K562 (cell line): ENCODE results near the gene CNOT4. TPM values are rescaled to one million over a fixed set of nuclear protein-coding genes. Genes with fewer than 3 reads are reported as not detected.

Experiments used
- CBFA2T3 ChIP-seq: fragments of 450-650 bp; IDR thresholded peaks from 2 replicates; pipeline ENCODE4 v1.6.1; 2017
- CCNT2 ChIP-seq: IDR thresholded peaks from 2 replicates; pipeline ENCODE4 v1.6.1; 2011; ENCODE audit warnings: borderline replicate concordance, low read depth, mild to moderate bottlenecking, moderate library complexity, mixed read lengths, low read length; ENCODE audit not compliant: insufficient read length; ENCODE audit errors: extremely low read depth
- GTF2A2 ChIP-seq: IDR thresholded peaks from 2 replicates; pipeline ENCODE4 v1.6.1; 2016; ENCODE audit warnings: mild to moderate bottlenecking, missing genetic modification characterization, missing compliant biosample characterization
- MAFG ChIP-seq: fragments of 450-650 bp; conservative IDR thresholded peaks from 2 replicates; pipeline ENCODE4 v1.6.1; 2016; ENCODE audit warnings: missing genetic modification characterization, missing compliant biosample characterization
- MLX ChIP-seq, 2 experiments: fragments of 450-650 bp in 1 of 2; sonication (generic) in 1 of 2; formaldehyde crosslinking; conservative IDR thresholded peaks; 2 replicates each; pipeline versions ENCODE4 v1.4.0 to v1.8.1; 2020 to 2022; ENCODE audit warnings: mild to moderate bottlenecking in 1 of 2, missing genetic modification reagents in 1 of 2
- NFATC3 ChIP-seq: fragments of 450-650 bp; IDR thresholded peaks from 2 replicates; pipeline ENCODE4 v1.6.1; 2017; ENCODE audit warnings: mild to moderate bottlenecking
- NR1H2 ChIP-seq: sonication (generic); formaldehyde crosslinking; IDR thresholded peaks from 2 replicates; pipeline ENCODE4 v1.4.0; 2020; ENCODE audit warnings: mild to moderate bottlenecking, missing genetic modification reagents
- PYGO2 ChIP-seq: fragments of 450-650 bp; IDR thresholded peaks from 2 replicates; pipeline ENCODE4 v1.6.1; 2016; ENCODE audit warnings: mild to moderate bottlenecking, missing genetic modification characterization, moderate library complexity, missing compliant biosample characterization
- RREB1 ChIP-seq: fragments of 250-450 bp; sonication (Bioruptor Pico); IDR thresholded peaks from 2 replicates; pipeline ENCODE4 v1.4.0; 2020
- SMAD3 ChIP-seq: fragments of 450-650 bp; formaldehyde crosslinking; conservative IDR thresholded peaks from 2 replicates; pipeline ENCODE4 v1.4.0; 2020; ENCODE audit warnings: mild to moderate bottlenecking
- SMARCA5 ChIP-seq: fragments of 450-650 bp; IDR thresholded peaks from 2 replicates; pipeline ENCODE4 v1.6.1; 2016
- SRSF9 ChIP-seq: fragments of 200-400 bp; formaldehyde crosslinking; IDR thresholded peaks from 2 replicates; pipeline ENCODE4 v1.6.1; 2017; ENCODE audit warnings: low read depth, low read length, borderline replicate concordance
- ZC3H4 ChIP-seq: sonication (generic); formaldehyde crosslinking; IDR thresholded peaks from 2 replicates; pipeline ENCODE4 v1.9.0; 2021; ENCODE audit warnings: missing genetic modification reagents, borderline replicate concordance
- ZFP30 ChIP-seq: fragments of 250-450 bp; sonication (Bioruptor Pico); IDR thresholded peaks from 2 replicates; pipeline ENCODE4 v1.8.0; 2022; ENCODE audit warnings: moderate library complexity, mild to moderate bottlenecking, inconsistent platforms, borderline replicate concordance
- ZNF436 ChIP-seq: fragments of 250-450, 450-650 bp; sonication (Bioruptor Pico); formaldehyde crosslinking; IDR thresholded peaks from 2 replicates; pipeline ENCODE4 v1.7.0; 2020; ENCODE audit warnings: mild to moderate bottlenecking
- ZNF75A ChIP-seq: fragments of 450-650 bp; formaldehyde crosslinking; IDR thresholded peaks from 2 replicates; pipeline ENCODE4 v1.4.0; 2020; ENCODE audit warnings: mild to moderate bottlenecking
- ZNF830 ChIP-seq: fragments of 250-450 bp; sonication (Bioruptor Pico); IDR thresholded peaks from 2 replicates; pipeline ENCODE4 v1.5.0; 2021; ENCODE audit warnings: mild to moderate bottlenecking
- polyA plus RNA-seq, 8 experiments: library from polyadenylated mRNA; depleted of rRNA in 4 of 8; stranded (reverse) in 5 of 8; unstranded in 3 of 8; fragments of >200 nt; fragmentation: Nextera tagmentation in 2 of 8; fragmentation: Illumina TruSeq in 1 of 8; extraction: Ambion mirVana in 2 of 8; extraction: Trizol in 1 of 8; gene quantifications; 2 replicates each; pipeline versions ENCODE4 v1.2.1 to v1.2.3, GENCODE V29; 2011 to 2014; ENCODE audit warnings: inconsistent platforms in 1 of 8, missing spikeins in 1 of 8
- total RNA-seq, 7 experiments: library from RNA; depleted of rRNA in 6 of 7; stranded (reverse); fragments of >200 nt in 6 of 7; fragmentation: Illumina TruSeq in 2 of 7; extraction: Trizol in 2 of 7; gene quantifications; 2 replicates each; pipeline versions ENCODE4 v1.2.1 to v1.2.3, GENCODE V29; 2011 to 2021; ENCODE audit warnings: low replicate concordance in 1 of 7
- TF ChIP-seq, protein P1 (sequence below): fragments of 450-650 bp; formaldehyde crosslinking; IDR thresholded peaks from 2 replicates; pipeline ENCODE4 v1.4.0; 2022; ENCODE audit warnings: mild to moderate bottlenecking, moderate library complexity
- TF ChIP-seq, protein P2 (sequence below): sonication (generic); formaldehyde crosslinking; IDR thresholded peaks from 2 replicates; pipeline ENCODE4 v1.8.0; 2023; ENCODE audit warnings: mild to moderate bottlenecking, missing genetic modification reagents
- TF ChIP-seq, protein P3 (sequence below): conservative IDR thresholded peaks from 2 replicates; pipeline ENCODE4 v1.6.1; 2011; ENCODE audit warnings: low read depth, mild to moderate bottlenecking, low read length; ENCODE audit not compliant: control insufficient read depth

CNOT4 gene
- total and polyA plus RNA-seq, 9 of the 15 experiments (the other 6 are each of a cell fraction or from before 2014, with no cell fraction given) = 8.6 to 24.1 (median 15.4) TPM

GRCh38 chr7:135490783-135491182 is 19.1 kb downstream of the CNOT4 start (continued):
- TF ChIP-seq RREB1 (CRISPR knock-in tag) (no peak), GTF2A2 (tag) (no peak), ZNF830 (CRISPR knock-in tag) (no peak), NFATC3 (no peak), SMARCA5 (no peak), ZFP30 (CRISPR knock-in tag) (no peak), CCNT2 (no peak), ZNF436 (CRISPR knock-in tag) (no peak), CBFA2T3 (peak; percentile 51; the same call in 1 of the 2 replicates), SMAD3 (CRISPR knock-in tag) (0 out of 2 replicates have a peak, but pooled peaks have one; percentile 24), NR1H2 (CRISPR knock-in tag) (no peak), ZC3H4 (CRISPR knock-in tag) (no peak), MAFG (peak; percentile 61; the same call in 1 of the 2 replicates), MLX (CRISPR knock-in tag; conservative IDR thresholded peaks at IDR 0.05) (no peak), PYGO2 (no peak), ZNF75A (no peak), SRSF9 (no peak)
- TF ChIP-seq, protein P1, sequence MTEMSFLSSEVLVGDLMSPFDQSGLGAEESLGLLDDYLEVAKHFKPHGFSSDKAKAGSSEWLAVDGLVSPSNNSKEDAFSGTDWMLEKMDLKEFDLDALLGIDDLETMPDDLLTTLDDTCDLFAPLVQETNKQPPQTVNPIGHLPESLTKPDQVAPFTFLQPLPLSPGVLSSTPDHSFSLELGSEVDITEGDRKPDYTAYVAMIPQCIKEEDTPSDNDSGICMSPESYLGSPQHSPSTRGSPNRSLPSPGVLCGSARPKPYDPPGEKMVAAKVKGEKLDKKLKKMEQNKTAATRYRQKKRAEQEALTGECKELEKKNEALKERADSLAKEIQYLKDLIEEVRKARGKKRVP (CRISPR knock-in tag) = no peak
- TF ChIP-seq, protein P2, sequence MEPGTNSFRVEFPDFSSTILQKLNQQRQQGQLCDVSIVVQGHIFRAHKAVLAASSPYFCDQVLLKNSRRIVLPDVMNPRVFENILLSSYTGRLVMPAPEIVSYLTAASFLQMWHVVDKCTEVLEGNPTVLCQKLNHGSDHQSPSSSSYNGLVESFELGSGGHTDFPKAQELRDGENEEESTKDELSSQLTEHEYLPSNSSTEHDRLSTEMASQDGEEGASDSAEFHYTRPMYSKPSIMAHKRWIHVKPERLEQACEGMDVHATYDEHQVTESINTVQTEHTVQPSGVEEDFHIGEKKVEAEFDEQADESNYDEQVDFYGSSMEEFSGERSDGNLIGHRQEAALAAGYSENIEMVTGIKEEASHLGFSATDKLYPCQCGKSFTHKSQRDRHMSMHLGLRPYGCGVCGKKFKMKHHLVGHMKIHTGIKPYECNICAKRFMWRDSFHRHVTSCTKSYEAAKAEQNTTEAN (CRISPR knock-in tag) = no peak
- TF ChIP-seq, protein P3, sequence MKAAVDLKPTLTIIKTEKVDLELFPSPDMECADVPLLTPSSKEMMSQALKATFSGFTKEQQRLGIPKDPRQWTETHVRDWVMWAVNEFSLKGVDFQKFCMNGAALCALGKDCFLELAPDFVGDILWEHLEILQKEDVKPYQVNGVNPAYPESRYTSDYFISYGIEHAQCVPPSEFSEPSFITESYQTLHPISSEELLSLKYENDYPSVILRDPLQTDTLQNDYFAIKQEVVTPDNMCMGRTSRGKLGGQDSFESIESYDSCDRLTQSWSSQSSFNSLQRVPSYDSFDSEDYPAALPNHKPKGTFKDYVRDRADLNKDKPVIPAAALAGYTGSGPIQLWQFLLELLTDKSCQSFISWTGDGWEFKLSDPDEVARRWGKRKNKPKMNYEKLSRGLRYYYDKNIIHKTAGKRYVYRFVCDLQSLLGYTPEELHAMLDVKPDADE = no peak
